Breast epithelium (tissue), 3 donors: ENCODE measurements around the gene RBM3.

Experiments
- POLR2A ChIP-seq: fragments of 450-650 bp; IDR thresholded peaks from one replicate; pipeline ENCODE4 v1.6.1; 2016; ENCODE audit warnings: antibody characterized with exemption, mild to moderate bottlenecking, moderate library complexity
- TF ChIP-seq, protein P1 (sequence below), 3 donors: fragments of 450-650 bp; IDR thresholded peaks; one replicate each; pipeline ENCODE4 v1.5.1; 2016 to 2017; ENCODE audit warnings: antibody characterized with exemption in 3 of 3, mild to moderate bottlenecking in 3 of 3, moderate library complexity in 3 of 3

DNA sequence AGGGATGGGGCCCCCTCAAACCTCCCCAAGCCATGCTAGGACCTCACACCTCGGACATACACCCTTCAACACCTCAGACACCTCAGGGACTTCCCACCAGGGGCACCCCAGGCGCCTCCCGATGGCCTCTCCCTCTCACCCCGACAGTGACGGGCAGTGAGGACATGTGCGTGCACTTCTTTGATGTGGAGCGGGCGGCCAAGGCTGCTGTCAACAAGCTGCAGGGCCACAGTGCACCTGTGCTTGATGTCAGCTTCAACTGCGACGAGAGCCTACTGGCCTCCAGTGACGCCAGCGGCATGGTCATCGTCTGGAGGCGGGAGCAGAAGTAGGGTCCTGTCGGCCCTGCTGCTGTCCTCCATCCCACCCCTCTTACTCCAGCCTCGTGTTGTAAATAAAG, 30.4 kb downstream of the RBM3 start:
- TF ChIP-seq, protein P1, sequence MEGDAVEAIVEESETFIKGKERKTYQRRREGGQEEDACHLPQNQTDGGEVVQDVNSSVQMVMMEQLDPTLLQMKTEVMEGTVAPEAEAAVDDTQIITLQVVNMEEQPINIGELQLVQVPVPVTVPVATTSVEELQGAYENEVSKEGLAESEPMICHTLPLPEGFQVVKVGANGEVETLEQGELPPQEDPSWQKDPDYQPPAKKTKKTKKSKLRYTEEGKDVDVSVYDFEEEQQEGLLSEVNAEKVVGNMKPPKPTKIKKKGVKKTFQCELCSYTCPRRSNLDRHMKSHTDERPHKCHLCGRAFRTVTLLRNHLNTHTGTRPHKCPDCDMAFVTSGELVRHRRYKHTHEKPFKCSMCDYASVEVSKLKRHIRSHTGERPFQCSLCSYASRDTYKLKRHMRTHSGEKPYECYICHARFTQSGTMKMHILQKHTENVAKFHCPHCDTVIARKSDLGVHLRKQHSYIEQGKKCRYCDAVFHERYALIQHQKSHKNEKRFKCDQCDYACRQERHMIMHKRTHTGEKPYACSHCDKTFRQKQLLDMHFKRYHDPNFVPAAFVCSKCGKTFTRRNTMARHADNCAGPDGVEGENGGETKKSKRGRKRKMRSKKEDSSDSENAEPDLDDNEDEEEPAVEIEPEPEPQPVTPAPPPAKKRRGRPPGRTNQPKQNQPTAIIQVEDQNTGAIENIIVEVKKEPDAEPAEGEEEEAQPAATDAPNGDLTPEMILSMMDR (IDR thresholded peaks at IDR 0.05), result no peak
- TF ChIP-seq POLR2A, result no peak
